WTC11 (cell line): Measurements from ENCODE around the gene HSH2D. TPM values are rescaled to one million over a fixed set of nuclear protein-coding genes. Genes with fewer than 3 reads are reported as not detected.

Source experiments
- ATAC-seq: fragments of 200-7000 bp; cut with Tn5 transposase; 2 replicates; pipeline ENCODE4 v1.10.0; 2021; ENCODE audit warnings: mild to moderate bottlenecking, moderate library complexity
- CTCF ChIA-PET: fragments of 300-600 bp; sonication (Branson Sonifier 250); formaldehyde crosslinking; loops from one replicate; lab custom pipeline; 2021; ENCODE audit warnings: antibody characterized with exemption; lab: Charles Lee
- POLR2A ChIA-PET: fragments of 350-600 bp; sonication (Branson Sonifier 250); formaldehyde crosslinking; loops from one replicate; lab custom pipeline; 2021; ENCODE audit warnings: antibody characterized with exemption; lab: Charles Lee
- DNase-seq: peaks from one replicate; pipeline ENCODE4 v3.0.0; 2021; ENCODE audit warnings: low spot score
- H3K27ac Mint-ChIP-seq: 2 replicates; pipeline ENCODE4 v1.8.0; 2021; ENCODE audit warnings: mixed read lengths
- H3K27me3 Mint-ChIP-seq: 2 replicates; pipeline ENCODE4 v1.8.0; 2021; ENCODE audit warnings: low read depth, mild to moderate bottlenecking, moderate library complexity, mixed read lengths
- H3K36me3 Mint-ChIP-seq: 2 replicates; pipeline ENCODE4 v1.8.0; 2021; ENCODE audit warnings: mixed read lengths
- H3K4me1 Mint-ChIP-seq: 2 replicates; pipeline ENCODE4 v1.8.0; 2022; ENCODE audit warnings: mixed read lengths
- H3K4me3 Mint-ChIP-seq: 2 replicates; pipeline ENCODE4 v1.8.0; 2021; ENCODE audit warnings: mild to moderate bottlenecking, moderate library complexity, mixed read lengths
- H3K9me3 Mint-ChIP-seq: 2 replicates; pipeline ENCODE4 v1.8.0; 2021; ENCODE audit warnings: mixed read lengths
- CBFB ChIP-seq: sonication (generic); formaldehyde crosslinking; IDR thresholded peaks from 2 replicates; pipeline ENCODE4 v1.8.1; 2022; ENCODE audit warnings: mild to moderate bottlenecking, low read depth, missing genetic modification reagents
- E2F4 ChIP-seq: sonication (generic); formaldehyde crosslinking; IDR thresholded peaks from 2 replicates; pipeline ENCODE4 v1.8.1; 2022; ENCODE audit warnings: low read depth, mild to moderate bottlenecking, moderate library complexity, missing genetic modification reagents, borderline replicate concordance
- ETV6 ChIP-seq: sonication (generic); formaldehyde crosslinking; IDR thresholded peaks from 2 replicates; pipeline ENCODE4 v1.8.1; 2022; ENCODE audit warnings: mild to moderate bottlenecking, missing genetic modification reagents
- FOXP1 ChIP-seq: sonication (generic); formaldehyde crosslinking; IDR thresholded peaks from 2 replicates; pipeline ENCODE4 v1.8.0; 2022; ENCODE audit warnings: missing genetic modification reagents, mild to moderate bottlenecking, moderate library complexity, borderline replicate concordance
- FOXP4 ChIP-seq: sonication (generic); formaldehyde crosslinking; IDR thresholded peaks from 2 replicates; pipeline ENCODE4 v1.8.0; 2022; ENCODE audit warnings: mild to moderate bottlenecking, missing genetic modification reagents
- HMGA2 ChIP-seq: fragments of 250-450 bp; sonication (Bioruptor Pico); IDR thresholded peaks from 2 replicates; pipeline ENCODE4 v1.4.0; 2021; ENCODE audit warnings: mild to moderate bottlenecking, moderate library complexity
- HMGXB4 ChIP-seq: sonication (generic); formaldehyde crosslinking; IDR thresholded peaks from 2 replicates; pipeline ENCODE4 v1.8.1; 2023; ENCODE audit warnings: mild to moderate bottlenecking, moderate library complexity, missing genetic modification reagents
- JAZF1 ChIP-seq: fragments of 250-450 bp; sonication (Bioruptor Pico); IDR thresholded peaks from 2 replicates; pipeline ENCODE4 v1.9.0; 2021; ENCODE audit warnings: moderate library complexity, mild to moderate bottlenecking, inconsistent platforms
- KAT7 ChIP-seq: sonication (generic); formaldehyde crosslinking; IDR thresholded peaks from 2 replicates; pipeline ENCODE4 v1.8.1; 2023; ENCODE audit warnings: missing genetic modification reagents, mild to moderate bottlenecking, borderline replicate concordance
- MYBL2 ChIP-seq: sonication (generic); formaldehyde crosslinking; IDR thresholded peaks from 2 replicates; pipeline ENCODE4 v1.8.1; 2023; ENCODE audit warnings: mild to moderate bottlenecking, moderate library complexity, missing genetic modification reagents
- NFE2L1 ChIP-seq: sonication (generic); formaldehyde crosslinking; IDR thresholded peaks from 2 replicates; pipeline ENCODE4 v1.8.1; 2023; ENCODE audit warnings: missing genetic modification reagents
- NR3C1 ChIP-seq: sonication (generic); formaldehyde crosslinking; conservative IDR thresholded peaks from 2 replicates; pipeline ENCODE4 v1.8.1; 2023; ENCODE audit warnings: low read depth, mild to moderate bottlenecking, missing genetic modification reagents
- RELA ChIP-seq: sonication (generic); formaldehyde crosslinking; IDR thresholded peaks from 2 replicates; pipeline ENCODE4 v1.8.1; 2022; ENCODE audit warnings: missing genetic modification reagents, mild to moderate bottlenecking, borderline replicate concordance
- RORB ChIP-seq: fragments of 250-450 bp; sonication (Bioruptor Pico); IDR thresholded peaks from 2 replicates; pipeline ENCODE4 v1.9.0; 2021; ENCODE audit warnings: mild to moderate bottlenecking
- SMAD4 ChIP-seq: sonication (generic); formaldehyde crosslinking; IDR thresholded peaks from 2 replicates; pipeline ENCODE4 v1.8.0; 2022; ENCODE audit warnings: mild to moderate bottlenecking, missing genetic modification reagents
- TEAD1 ChIP-seq: sonication (generic); formaldehyde crosslinking; IDR thresholded peaks from 2 replicates; pipeline ENCODE4 v1.8.0; 2022; ENCODE audit warnings: mild to moderate bottlenecking, missing genetic modification reagents
- ZNF263 ChIP-seq: sonication (generic); formaldehyde crosslinking; IDR thresholded peaks from 2 replicates; pipeline ENCODE4 v1.8.1; 2022; ENCODE audit warnings: low read depth, mild to moderate bottlenecking, moderate library complexity, missing genetic modification reagents
- ZNF423 ChIP-seq: fragments of 250-450 bp; sonication (Bioruptor Pico); IDR thresholded peaks from 2 replicates; pipeline ENCODE4 v2.1.2; 2022; ENCODE audit warnings: mild to moderate bottlenecking, moderate library complexity
- ZNF671 ChIP-seq: fragments of 250-450 bp; sonication (Bioruptor Pico); IDR thresholded peaks from 2 replicates; pipeline ENCODE4 v1.8.0; 2021; ENCODE audit warnings: mild to moderate bottlenecking
- total RNA-seq: library from RNA; stranded (reverse); gene quantifications from 3 replicates; pipeline ENCODE4 v1.2.3, GENCODE V29; 2021
- TF ChIP-seq, protein P1 (sequence below): sonication (generic); formaldehyde crosslinking; IDR thresholded peaks from 2 replicates; pipeline ENCODE4 v1.8.1; 2022; ENCODE audit warnings: mild to moderate bottlenecking, missing genetic modification reagents, moderate library complexity, borderline replicate concordance
- TF ChIP-seq, protein P2 (sequence below): fragments of 250-450 bp; sonication (Bioruptor Pico); IDR thresholded peaks from 2 replicates; pipeline ENCODE4 v1.8.0; 2021; ENCODE audit warnings: mild to moderate bottlenecking
- TF ChIP-seq, protein P3 (sequence below): fragments of 250-450 bp; sonication (Bioruptor Pico); IDR thresholded peaks from 2 replicates; pipeline ENCODE4 v1.9.0; 2021; ENCODE audit warnings: mild to moderate bottlenecking

The HSH2D gene
- total RNA-seq, 1 experiment from 2014 or later, result 1.6 TPM

- TF ChIP-seq TEAD1 (CRISPR knock-in tag) (no peak), NR3C1 (no peak)
Measured at GRCh38 chr19:16206046-16206605, 62.6 kb downstream of the HSH2D start (continued).

GRCh38 chr19:16206637-16207036 lies 63.2 kb downstream of the HSH2D start:
- ATAC-seq, result no peak
- Mint-ChIP-seq H3K4me3 (no peak overlapping the region), H3K4me1 (no peaks in the 10 kb centered on the region), H3K27me3 (no peaks in the 10 kb centered on the region), H3K36me3 (peaks cover 7% of the 10 kb centered on the region), H3K9me3 (no peaks in the 10 kb centered on the region), H3K27ac (peak overlapping the region; percentile 11; the same call in 1 of the 2 replicates)
- peak; percentile 2 for DNase-seq
- POLR2A ChIA-PET, result no interaction called here
- TF ChIP-seq HMGA2 (CRISPR knock-in tag) (no peak), KAT7 (CRISPR knock-in tag) (no peak), E2F4 (no peak), SMAD4 (CRISPR knock-in tag) (no peak), HMGXB4 (CRISPR knock-in tag) (no peak), CBFB (CRISPR knock-in tag) (no peak), ZNF263 (no peak), FOXP1 (CRISPR knock-in tag) (no peak), RORB (no peak), MYBL2 (CRISPR knock-in tag) (no peak), JAZF1 (no peak), RELA (CRISPR knock-in tag) (no peak), ETV6 (CRISPR knock-in tag) (no peak), ZNF423 (CRISPR knock-in tag) (no peak), ZNF671 (no peak)
- TF ChIP-seq, protein P1, sequence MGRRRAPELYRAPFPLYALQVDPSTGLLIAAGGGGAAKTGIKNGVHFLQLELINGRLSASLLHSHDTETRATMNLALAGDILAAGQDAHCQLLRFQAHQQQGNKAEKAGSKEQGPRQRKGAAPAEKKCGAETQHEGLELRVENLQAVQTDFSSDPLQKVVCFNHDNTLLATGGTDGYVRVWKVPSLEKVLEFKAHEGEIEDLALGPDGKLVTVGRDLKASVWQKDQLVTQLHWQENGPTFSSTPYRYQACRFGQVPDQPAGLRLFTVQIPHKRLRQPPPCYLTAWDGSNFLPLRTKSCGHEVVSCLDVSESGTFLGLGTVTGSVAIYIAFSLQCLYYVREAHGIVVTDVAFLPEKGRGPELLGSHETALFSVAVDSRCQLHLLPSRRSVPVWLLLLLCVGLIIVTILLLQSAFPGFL, result no peak
- TF ChIP-seq, protein P2, sequence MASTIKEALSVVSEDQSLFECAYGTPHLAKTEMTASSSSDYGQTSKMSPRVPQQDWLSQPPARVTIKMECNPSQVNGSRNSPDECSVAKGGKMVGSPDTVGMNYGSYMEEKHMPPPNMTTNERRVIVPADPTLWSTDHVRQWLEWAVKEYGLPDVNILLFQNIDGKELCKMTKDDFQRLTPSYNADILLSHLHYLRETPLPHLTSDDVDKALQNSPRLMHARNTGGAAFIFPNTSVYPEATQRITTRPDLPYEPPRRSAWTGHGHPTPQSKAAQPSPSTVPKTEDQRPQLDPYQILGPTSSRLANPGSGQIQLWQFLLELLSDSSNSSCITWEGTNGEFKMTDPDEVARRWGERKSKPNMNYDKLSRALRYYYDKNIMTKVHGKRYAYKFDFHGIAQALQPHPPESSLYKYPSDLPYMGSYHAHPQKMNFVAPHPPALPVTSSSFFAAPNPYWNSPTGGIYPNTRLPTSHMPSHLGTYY, result no peak
- CTCF ChIA-PET, result no interaction called here

DNA sequence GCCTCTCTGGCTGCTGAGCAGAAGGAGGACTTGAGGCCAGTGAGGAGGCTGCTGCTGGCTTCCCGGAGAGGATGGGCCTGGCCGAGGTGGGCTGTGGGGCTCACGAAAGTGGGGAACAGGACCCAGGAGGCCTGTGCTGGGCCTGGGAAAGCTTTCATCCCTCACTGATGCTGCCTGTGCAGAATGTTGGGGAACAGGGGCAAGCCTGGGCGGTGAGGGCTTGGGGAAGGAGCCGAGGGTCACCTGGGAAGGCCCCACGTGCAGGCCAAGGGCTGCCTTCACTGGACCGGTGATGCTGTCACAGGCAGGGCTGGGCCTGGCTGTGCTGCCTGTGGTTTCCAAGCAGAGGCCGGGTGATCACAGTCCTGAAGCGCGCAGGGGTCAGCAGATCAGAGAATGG lies 63.6 kb downstream of the HSH2D start:
- TF ChIP-seq NFE2L1 (CRISPR knock-in tag), result no peak
- TF ChIP-seq, protein P3, sequence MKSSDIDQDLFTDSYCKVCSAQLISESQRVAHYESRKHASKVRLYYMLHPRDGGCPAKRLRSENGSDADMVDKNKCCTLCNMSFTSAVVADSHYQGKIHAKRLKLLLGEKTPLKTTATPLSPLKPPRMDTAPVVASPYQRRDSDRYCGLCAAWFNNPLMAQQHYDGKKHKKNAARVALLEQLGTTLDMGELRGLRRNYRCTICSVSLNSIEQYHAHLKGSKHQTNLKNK (CRISPR knock-in tag), result no peak
- TF ChIP-seq KAT7 (CRISPR knock-in tag), result no peak
- no peak for TF ChIP-seq FOXP4 (CRISPR knock-in tag)
- no peak for ATAC-seq
- Mint-ChIP-seq H3K27ac (peak overlapping the region; percentile 11; the same call in 1 of the 2 replicates), H3K9me3 (no peaks in the 10 kb centered on the region), H3K36me3 (peaks cover 7% of the 10 kb centered on the region), H3K4me3 (no peak overlapping the region), H3K27me3 (no peaks in the 10 kb centered on the region), H3K4me1 (no peaks in the 10 kb centered on the region)
- POLR2A ChIA-PET, result no interaction called here
- DNase-seq, result peak; percentile 7
- CTCF ChIA-PET, result no interaction called here
